Liver (tissue), 3 donors: ENCODE data around the gene ALPI.
"Not testable (repeated sequence)": the region's sequence is repeated elsewhere in the genome, so short reads cannot be mapped to it uniquely, and the experiment has no call there.

Experiments used
- ATF3 ChIP-seq: IDR thresholded peaks from 2 replicates; pipeline ENCODE4 v1.6.1; 2016; ENCODE audit warnings: antibody characterized with exemption
- FOXA1 ChIP-seq: IDR thresholded peaks from 2 replicates; pipeline ENCODE4 v1.6.1; 2016; ENCODE audit warnings: antibody characterized with exemption
- FOXA2 ChIP-seq: IDR thresholded peaks from 2 replicates; pipeline ENCODE4 v1.6.1; 2016; ENCODE audit warnings: antibody characterized with exemption
- MAX ChIP-seq: IDR thresholded peaks from 2 replicates; pipeline ENCODE4 v1.6.1; 2016; ENCODE audit warnings: antibody characterized with exemption
- RAD21 ChIP-seq, 2 donors: IDR thresholded peaks; 2 replicates each; pipeline ENCODE4 v1.6.1; 2016; ENCODE audit warnings: antibody characterized with exemption in 2 of 2, mild to moderate bottlenecking in 2 of 2
- REST ChIP-seq: IDR thresholded peaks from 2 replicates; pipeline ENCODE4 v1.6.1; 2016; ENCODE audit warnings: antibody characterized with exemption, mild to moderate bottlenecking
- SP1 ChIP-seq: IDR thresholded peaks from 2 replicates; pipeline ENCODE4 v1.6.1; 2018; ENCODE audit warnings: antibody characterized with exemption, mild to moderate bottlenecking
- TAF1 ChIP-seq: conservative IDR thresholded peaks from 2 replicates; pipeline ENCODE4 v1.6.1; 2016; ENCODE audit warnings: antibody characterized with exemption, mild to moderate bottlenecking
- ZBTB33 ChIP-seq: IDR thresholded peaks from 2 replicates; pipeline ENCODE4 v1.6.1; 2016; ENCODE audit warnings: antibody characterized with exemption
- TF ChIP-seq, protein P1 (sequence below): fragments of 150-350 bp; IDR thresholded peaks from 2 replicates; pipeline ENCODE4 v1.5.1; 2017; ENCODE audit warnings: improper control_type of control experiment, low read depth, low read length; ENCODE audit not compliant: missing input control
- donor health status: healthy.
- donor health status: healthy.

- not testable (repeated sequence) for TF ChIP-seq FOXA2; REST; TAF1; FOXA1; RAD21 (IDR thresholded peaks at IDR 0.05); MAX; ATF3; ZBTB33; SP1
- TF ChIP-seq, protein P1, sequence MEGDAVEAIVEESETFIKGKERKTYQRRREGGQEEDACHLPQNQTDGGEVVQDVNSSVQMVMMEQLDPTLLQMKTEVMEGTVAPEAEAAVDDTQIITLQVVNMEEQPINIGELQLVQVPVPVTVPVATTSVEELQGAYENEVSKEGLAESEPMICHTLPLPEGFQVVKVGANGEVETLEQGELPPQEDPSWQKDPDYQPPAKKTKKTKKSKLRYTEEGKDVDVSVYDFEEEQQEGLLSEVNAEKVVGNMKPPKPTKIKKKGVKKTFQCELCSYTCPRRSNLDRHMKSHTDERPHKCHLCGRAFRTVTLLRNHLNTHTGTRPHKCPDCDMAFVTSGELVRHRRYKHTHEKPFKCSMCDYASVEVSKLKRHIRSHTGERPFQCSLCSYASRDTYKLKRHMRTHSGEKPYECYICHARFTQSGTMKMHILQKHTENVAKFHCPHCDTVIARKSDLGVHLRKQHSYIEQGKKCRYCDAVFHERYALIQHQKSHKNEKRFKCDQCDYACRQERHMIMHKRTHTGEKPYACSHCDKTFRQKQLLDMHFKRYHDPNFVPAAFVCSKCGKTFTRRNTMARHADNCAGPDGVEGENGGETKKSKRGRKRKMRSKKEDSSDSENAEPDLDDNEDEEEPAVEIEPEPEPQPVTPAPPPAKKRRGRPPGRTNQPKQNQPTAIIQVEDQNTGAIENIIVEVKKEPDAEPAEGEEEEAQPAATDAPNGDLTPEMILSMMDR, result not testable (repeated sequence)
These were observed 22.3 kb upstream of the ALPI start for GRCh38 chr2:232433622-232434021.
